Smooth muscle cell (in vitro differentiated cells): ENCODE measurements around the gene FAM174C. TPM values are rescaled to one million over a fixed set of nuclear protein-coding genes. Genes with fewer than 3 reads are reported as not detected.
A peak's percentile ranks its signal among the peaks of the same experiment; 100 is the strongest.

Source experiments
- DNase-seq: peaks from one replicate; lab custom pipeline; 2025; ENCODE audit not compliant: unreplicated experiment; lab: John Stamatoyannopoulos, UW
- H2AFZ ChIP-seq: fragments of 200-600 bp; sonication (generic); 2 replicates; pipeline ENCODE4 v1.6.0; 2016; ENCODE audit warnings: antibody characterized with exemption, low read depth, mild to moderate bottlenecking
- H3F3A ChIP-seq: fragments of 200-600 bp; sonication (generic); 2 replicates; pipeline ENCODE4 v1.6.0; 2017; ENCODE audit warnings: antibody characterized with exemption, low read depth
- H3K27ac ChIP-seq: fragments of 200-600 bp; sonication (generic); 2 replicates; pipeline ENCODE4 v1.5.1; 2016; ENCODE audit warnings: low read depth, mild to moderate bottlenecking
- H3K27me3 ChIP-seq: fragments of 200-600 bp; sonication (generic); 2 replicates; pipeline ENCODE4 v1.6.1; 2016; ENCODE audit warnings: low read depth, mild to moderate bottlenecking
- H3K36me3 ChIP-seq: fragments of 200-600 bp; sonication (generic); 2 replicates; pipeline ENCODE4 v1.5.1; 2016; ENCODE audit warnings: low read depth
- H3K4me1 ChIP-seq: fragments of 200-600 bp; sonication (generic); 2 replicates; pipeline ENCODE4 v1.5.1; 2016; ENCODE audit warnings: low read depth
- H3K4me2 ChIP-seq: fragments of 200-600 bp; sonication (generic); 2 replicates; pipeline ENCODE4 v1.6.0; 2016; ENCODE audit warnings: mild to moderate bottlenecking
- H3K4me3 ChIP-seq: fragments of 200-600 bp; sonication (generic); 2 replicates; pipeline ENCODE4 v1.5.1; 2016; ENCODE audit warnings: mild to moderate bottlenecking
- H3K79me2 ChIP-seq: fragments of 200-600 bp; sonication (generic); 2 replicates; pipeline ENCODE4 v1.6.0; 2016; ENCODE audit warnings: low read depth, mild to moderate bottlenecking
- H3K9ac ChIP-seq: fragments of 200-600 bp; sonication (generic); 2 replicates; pipeline ENCODE4 v1.6.0; 2016; ENCODE audit warnings: low read depth
- H3K9me3 ChIP-seq: fragments of 200-600 bp; sonication (generic); replicated peaks from 2 replicates; pipeline ENCODE4 v1.5.1; 2016; ENCODE audit warnings: low read depth
- H4K20me1 ChIP-seq: fragments of 200-600 bp; sonication (generic); 2 replicates; pipeline ENCODE4 v1.6.0; 2016; ENCODE audit warnings: low read depth
- CTCF ChIP-seq: fragments of 200-600 bp; sonication (generic); IDR thresholded peaks from 2 replicates; pipeline ENCODE4 v1.5.1; 2017; ENCODE audit warnings: borderline replicate concordance, mild to moderate bottlenecking, antibody characterized with exemption; ENCODE audit not compliant: insufficient read depth, poor library complexity, severe bottlenecking
- WGBS: methylation state at CpG from one replicate; pipeline ENCODE4 v1.1.7; 2016; ENCODE audit warnings: low lambda C conversion rate; 5-methylcytosine and 5-hydroxymethylcytosine counted together
- polyA plus RNA-seq: library from polyadenylated mRNA; unstranded; fragments of >200 nt; fragmentation: Nextera tagmentation; extraction: Ambion mirVana; gene quantifications from 2 replicates; pipeline ENCODE4 v1.2.1, GENCODE V29; 2016
- total RNA-seq: library from RNA; depleted of rRNA; stranded (reverse); fragments of >200 nt; gene quantifications from 2 replicates; pipeline ENCODE4 v1.2.3, GENCODE V29; 2014

The FAM174C gene
- total and polyA plus RNA-seq, 2 experiments from 2014 or later: 41.5 to 75.6 TPM

GRCh38 chr19:1234955-1235380 lies 40.4 kb upstream of the FAM174C start:
- Histone ChIP-seq H3K9ac (no peak overlapping the region), H3K4me3 (no peak overlapping the region), H3K4me1 (peaks cover 10% of the 10 kb centered on the region), H3K36me3 (no peaks in the 10 kb centered on the region), H3K79me2 (peaks cover 4% of the 10 kb centered on the region), H3K9me3 (no peaks in the 10 kb centered on the region), H4K20me1 (peaks cover 49% of the 10 kb centered on the region), H3K27me3 (no peaks in the 10 kb centered on the region), H3K4me2 (no peak overlapping the region), H3F3A (peaks cover 27% of the 10 kb centered on the region), H2AFZ (no peak overlapping the region), H3K27ac (no peak overlapping the region)
- WGBS: 96% methylated on average over 26 of the region's 43 CpGs
- no peak for DNase-seq
- no peak for TF ChIP-seq CTCF

DNA sequence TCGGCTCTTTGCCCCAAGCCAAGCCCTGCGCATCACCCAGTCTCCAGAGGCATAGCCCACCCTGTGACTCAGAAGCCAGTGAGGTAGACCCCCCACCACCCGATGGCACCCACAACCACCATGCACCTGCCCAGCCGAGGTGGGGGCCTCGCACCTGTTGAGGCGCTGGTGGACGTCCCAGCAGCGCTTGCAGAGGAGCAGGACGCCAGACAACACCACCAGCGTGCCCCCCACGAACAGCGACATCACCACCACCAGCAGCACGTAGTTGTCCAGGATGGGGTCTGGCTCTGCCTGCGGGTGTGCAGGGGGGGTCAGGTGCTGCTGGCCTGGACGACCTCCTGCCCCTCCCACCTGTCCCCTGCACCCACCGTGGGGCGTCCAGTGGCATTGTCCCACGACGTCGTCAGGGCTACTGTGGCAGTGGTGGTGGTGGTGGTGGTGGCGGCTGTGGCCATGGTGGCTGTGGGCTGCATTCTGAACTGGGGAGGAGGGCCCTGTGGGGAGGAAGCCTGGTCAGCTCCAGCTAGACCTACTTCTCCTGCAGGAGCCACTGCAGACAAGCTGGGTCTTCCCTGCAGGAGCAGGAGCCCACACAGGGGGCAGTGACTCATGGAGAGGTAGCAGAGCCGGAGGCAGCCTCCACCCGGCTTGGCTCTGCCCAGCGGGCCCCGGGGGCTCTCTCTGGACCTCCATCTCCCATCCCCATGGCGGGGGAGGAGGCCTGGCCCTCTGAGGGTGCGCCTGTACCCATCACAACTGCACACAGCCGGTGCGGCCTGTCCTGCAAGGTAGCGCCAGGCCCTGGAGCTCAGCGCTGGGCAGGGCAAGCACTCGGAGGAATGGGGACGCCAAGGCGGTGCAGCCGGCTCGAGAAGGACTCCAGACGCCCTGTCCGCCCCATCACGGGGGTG lies 39.4 kb upstream of the FAM174C start:
- Histone ChIP-seq H3K79me2 (peaks cover 4% of the 10 kb centered on the region), H3K4me1 (peaks cover 10% of the 10 kb centered on the region), H3K9me3 (no peaks in the 10 kb centered on the region), H3K4me2 (peak overlapping the region; percentile 95), H3K27ac (peak overlapping the region; percentile 27), H4K20me1 (peaks cover 49% of the 10 kb centered on the region), H3K36me3 (no peaks in the 10 kb centered on the region), H3K4me3 (peak overlapping the region; percentile 64), H3F3A (peaks cover 27% of the 10 kb centered on the region), H3K27me3 (no peaks in the 10 kb centered on the region), H2AFZ (no peak overlapping the region), H3K9ac (no peak overlapping the region)
- DNase-seq: no peak
- no peak for TF ChIP-seq CTCF
- WGBS: 71% methylated on average over 39 of the region's 39 CpGs

- H3K27me3 ChIP-seq: no peaks in the 10 kb centered on the region
- no peak overlapping the region for H2AFZ ChIP-seq
- H3K9me3 ChIP-seq: no peaks in the 10 kb centered on the region
- peaks cover 10% of the 10 kb centered on the region for H3K4me1 ChIP-seq
- TF ChIP-seq CTCF: no peak
- DNase-seq: no peak
- peak overlapping the region; percentile 64 for H3K4me3 ChIP-seq
- peaks cover 48% of the 10 kb centered on the region for H4K20me1 ChIP-seq
- H3K27ac ChIP-seq: peak overlapping the region; percentile 27
- peaks cover 27% of the 10 kb centered on the region for H3F3A ChIP-seq
- WGBS: 27% methylated on average over 18 of the region's 42 CpGs
- peaks cover 7% of the 10 kb centered on the region for H3K79me2 ChIP-seq
- H3K36me3 ChIP-seq: no peaks in the 10 kb centered on the region
- H3K9ac ChIP-seq: peak overlapping the region; percentile 76
- peak overlapping the region; percentile 95 for H3K4me2 ChIP-seq
Measured at GRCh38 chr19:1236576-1236975, 38.8 kb upstream of the FAM174C start.
